ENCODE measurements around the gene MINK1.

The MINK1 gene

DNA sequence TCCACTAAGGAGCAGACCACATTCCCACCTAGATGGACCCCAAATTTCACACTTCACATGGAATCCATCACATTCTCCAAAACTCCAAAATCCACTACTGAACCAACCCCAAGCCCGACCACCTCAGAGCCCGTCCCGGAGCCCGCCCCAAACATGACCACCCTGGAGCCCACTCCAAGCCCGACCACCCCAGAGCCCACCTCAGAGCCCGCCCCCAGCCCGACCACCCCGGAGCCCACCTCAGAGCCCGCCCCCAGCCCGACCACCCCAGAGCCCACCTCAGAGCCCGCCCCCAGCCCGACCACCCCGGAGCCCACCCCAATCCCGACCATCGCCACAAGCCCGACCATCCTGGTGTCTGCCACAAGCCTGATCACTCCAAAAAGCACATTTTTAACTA is 100.5 kb downstream of the MINK1 start:
- DNase-seq (ENCODE audit: low spot score) = no peak

DNA sequence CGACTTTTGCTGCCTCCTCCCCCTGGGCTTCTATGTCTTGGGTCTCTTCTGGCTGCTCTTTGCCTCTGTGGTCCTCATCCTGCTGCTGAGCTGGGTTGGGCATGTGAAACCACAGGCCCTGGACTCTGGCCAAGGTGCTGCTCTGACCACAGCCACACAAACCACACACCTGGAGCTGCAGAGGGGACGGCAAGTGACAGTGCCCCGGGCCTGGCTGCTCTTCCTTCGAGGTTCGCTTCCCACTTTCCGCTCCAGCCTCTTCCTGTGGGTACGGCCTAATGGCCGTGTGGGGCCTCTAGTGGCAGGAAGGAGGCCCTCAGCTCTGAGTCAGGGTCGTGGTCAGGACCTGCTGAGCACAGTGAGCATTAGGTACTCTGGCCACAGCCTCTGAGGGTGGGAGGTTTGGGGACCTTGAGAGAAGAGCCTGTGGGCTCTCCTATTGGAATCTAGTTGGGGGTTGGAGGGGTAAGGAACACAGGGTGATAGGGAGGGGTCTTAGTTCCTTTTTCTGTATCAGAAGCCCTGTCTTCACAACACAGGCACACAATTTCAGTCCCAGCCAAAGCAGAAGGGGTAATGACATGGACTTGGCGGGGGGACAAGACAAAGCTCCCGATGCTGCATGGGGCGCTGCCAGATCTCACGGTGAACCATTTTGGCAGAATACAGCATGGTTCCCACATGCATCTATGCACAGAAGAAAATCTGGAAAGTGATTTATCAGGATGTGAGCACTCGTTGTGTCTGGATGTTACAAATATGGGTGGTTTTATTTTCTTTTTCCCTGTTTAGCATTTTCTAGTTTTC is 101.2 kb downstream of the MINK1 start:
- DNase-seq (ENCODE audit: low spot score) = peak; percentile 58

DNA sequence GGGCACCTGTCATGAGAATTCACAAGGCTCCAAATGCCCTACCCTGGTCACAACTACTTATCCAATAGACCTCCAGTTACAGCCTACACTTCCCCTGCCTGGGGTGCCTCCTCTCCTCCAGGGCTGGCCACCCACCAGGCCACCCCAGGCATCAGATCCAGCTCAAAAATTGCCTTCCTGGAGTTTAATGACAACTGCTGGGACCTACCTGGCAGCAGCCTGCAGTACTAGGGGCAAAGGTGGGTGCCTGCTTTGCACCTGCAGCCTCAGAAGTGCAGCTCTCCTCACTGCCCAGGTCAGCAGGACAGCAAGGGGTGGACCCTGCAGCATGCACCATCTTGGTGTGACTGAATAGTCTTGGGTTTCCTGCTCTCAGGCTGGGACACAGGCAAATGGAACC is 102.5 kb downstream of the MINK1 start:
- no peak for DNase-seq (ENCODE audit: low spot score)

DNA sequence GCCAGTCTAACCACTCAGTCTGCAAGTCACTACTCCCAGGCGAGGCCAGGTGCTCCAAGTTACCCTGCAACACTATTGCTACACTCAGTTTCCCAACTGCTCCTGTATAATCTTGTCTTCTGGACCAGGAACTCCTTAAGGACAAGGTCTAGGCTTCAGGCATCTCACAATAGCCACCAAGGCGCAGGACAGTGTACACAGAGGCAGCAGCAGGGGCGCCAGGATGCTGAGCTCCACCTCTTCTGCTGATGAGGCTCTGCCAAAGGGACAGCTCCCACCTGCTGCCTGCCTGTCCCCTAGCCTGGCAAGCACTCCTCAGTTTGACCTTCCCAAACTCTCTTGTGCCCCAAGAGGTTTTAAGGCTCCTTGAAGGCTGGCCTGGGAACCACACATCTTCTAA is 103.3 kb downstream of the MINK1 start:
- DNase-seq (ENCODE audit: low spot score) = no peak

DNA sequence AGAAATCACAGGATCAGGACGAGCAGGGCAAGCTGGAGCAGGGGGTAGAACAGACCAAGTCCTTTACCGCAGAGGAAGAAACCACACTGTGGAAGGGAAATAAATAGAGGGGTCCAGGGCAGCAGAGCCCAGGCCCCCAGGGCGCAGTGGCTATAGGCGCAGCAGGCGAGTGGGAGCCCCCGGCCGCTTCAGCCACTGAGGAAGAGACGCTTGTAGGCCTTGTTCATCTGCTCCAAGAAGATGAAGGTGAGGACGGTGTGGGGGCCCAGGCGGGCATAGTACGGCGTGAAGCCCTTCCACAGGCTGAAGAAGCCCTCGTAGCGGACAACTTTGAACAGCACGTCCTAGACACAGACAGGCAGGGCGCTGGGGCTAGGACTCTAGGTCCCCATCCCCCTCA is 104.4 kb downstream of the MINK1 start:
- DNase-seq (ENCODE audit: low spot score) = no peak

DNA sequence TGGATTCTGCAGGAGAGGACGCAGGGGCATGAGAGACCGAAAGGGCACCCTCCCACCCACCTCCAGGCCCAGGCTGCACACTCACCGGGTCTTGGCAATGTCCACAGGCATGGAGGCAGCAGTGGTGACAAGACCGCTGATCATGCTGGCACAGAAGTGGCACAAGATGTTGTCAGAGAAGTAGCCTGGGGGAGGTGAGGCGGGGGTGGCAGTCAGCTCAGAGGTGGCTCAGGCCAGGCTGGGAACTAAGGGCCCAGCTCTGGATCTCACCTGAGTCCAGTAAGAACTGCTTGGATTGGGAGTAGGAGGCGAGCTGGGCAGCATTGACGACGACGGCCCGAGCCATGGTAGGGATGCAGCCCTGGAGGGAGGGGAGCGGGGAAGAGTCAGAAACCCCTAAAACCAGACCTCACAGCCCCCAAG is 104.9 kb downstream of the MINK1 start:
- DNase-seq (ENCODE audit: low spot score) = no peak

DNA sequence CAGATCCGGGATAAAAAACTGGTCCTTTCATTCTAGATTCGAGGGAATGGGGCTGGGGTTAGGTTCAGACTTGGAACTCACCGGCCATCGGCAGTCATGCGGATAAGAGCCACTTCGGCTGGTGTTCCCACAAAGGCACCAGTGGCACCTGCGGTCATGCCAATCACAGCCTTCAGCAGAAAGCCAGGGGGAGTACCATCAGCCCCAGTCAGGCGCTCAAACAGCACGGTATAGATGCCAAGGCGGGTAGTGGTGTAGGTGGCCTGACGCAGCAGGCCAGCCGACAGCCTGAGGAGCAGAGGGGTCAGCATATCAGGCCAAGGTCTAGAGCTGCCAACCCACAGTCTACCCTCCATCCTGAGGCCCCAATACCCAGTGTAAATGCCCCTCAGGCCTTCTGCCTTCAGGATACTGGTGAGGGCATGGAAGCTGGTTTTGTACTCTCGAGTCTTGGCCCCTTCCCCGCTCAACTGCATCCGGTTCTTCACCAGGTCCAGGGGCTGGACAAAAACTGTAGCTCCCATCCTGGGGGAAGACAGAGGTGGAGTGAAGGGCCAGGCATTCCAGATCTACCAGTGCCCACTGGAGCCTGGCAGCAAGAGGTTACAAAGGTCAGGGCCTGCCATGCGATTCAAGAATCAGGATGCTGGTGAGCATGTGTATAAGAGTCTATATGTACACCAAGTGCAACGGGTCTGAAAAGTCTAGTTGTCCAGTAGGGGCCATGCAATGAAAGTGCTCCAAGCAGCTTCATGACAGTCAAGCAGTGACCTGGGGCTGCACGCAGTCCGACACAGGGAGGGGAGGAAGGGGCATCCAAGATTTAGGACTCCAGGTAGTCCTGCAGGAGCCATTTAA is 105.8 kb downstream of the MINK1 start:
- DNase-seq (ENCODE audit: low spot score) = no peak

DNA sequence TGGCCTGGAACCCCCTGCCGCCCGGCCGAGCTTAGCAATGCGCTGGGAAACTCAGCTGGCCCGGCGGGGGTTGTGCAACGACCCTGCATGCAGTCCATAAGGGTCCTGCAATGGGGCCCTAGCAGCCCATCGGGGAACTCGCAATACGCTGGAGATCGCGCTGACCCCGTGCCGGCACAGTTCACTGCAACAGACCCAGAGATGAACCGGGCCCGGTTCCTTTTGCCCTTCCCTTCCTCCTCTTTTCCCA is 106.3 kb downstream of the MINK1 start:
- DNase-seq (ENCODE audit: low spot score) = no peak

DNA sequence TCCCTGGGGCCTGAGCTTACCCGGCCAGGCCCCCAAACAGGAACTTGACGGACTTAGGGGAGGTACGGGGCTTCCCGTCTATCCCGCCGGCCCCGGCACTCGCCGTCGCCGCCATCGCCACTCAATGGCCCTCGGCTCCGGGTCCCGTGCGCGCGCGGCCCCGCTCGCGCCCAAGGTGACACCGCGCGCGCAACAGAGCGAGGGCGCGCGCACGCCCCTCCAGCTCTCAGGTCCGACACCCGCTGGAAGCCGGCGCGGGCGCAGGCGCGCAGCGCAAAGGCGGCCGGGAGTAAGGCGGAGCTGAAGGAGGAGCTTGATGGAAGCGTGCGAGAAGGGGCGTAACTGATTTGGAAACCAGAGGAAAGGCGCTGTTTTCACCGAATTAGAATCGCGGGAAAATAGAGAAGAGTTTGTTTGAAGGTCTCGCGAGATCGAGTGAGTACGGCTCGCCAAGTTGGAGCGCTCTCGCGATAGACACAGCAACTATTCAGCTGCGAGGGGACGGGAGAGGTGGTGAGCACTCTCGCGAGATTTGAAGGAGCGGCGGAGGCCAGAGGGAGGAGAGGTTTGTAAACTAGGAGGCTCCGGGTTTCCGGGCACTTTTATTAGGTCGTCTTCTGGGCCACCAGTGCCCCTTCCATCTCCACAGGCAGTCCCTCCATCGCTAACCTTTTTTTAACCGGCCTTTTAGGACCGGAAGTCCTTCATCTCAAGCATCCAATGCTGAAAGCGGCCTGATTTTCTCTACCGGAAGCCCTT is 106.8 kb downstream of the MINK1 start, which contains the start of the genes RNF167 and SLC25A11:
RNF167 (plus strand) TSS at position 473 of the 759 bp plus-strand sequence. CDS start 642 bp downstream, outside the sequence.
SLC25A11 (minus strand) TSS at position 251 of the 759 bp plus-strand sequence; CDS start at position 115, 136 bp downstream.
- DNase-seq (ENCODE audit: low spot score) = peak; percentile 84

DNA sequence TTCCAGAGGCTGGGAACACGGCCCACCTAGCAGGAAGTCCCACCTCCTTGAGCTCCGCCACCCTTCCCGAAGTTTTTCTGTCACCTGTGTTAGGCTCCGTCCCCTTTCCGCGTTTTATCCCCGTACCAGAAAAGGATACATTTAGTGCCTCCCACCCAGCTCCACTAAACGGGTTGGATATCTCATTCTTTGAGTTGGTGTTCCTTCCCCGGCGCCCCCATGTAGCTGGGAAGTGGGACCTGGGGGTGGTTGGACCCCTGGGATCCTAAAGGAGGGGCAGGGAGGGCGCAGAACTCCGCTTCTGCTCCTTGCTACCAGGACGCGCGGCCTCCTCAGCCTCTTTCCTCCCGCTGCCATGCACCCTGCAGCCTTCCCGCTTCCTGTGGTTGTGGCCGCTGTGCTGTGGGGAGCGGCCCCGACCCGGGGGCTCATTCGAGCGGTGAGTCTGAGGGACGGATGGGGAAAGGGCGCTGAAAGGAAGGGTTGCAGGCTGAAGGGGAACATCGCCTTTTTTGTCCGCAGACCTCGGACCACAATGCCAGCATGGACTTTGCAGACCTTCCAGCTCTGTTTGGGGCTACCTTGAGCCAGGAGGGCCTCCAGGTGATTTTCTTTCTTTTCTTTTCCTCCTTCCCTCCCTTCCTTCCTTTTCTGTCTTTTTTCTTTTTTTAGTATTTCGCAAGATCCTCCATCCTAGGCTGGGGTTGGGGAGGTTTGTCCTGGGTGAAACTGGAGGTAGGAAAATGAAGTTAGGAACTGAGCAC is 107.6 kb downstream of the MINK1 start:
- DNase-seq (ENCODE audit: low spot score) = peak; percentile 76

DNA sequence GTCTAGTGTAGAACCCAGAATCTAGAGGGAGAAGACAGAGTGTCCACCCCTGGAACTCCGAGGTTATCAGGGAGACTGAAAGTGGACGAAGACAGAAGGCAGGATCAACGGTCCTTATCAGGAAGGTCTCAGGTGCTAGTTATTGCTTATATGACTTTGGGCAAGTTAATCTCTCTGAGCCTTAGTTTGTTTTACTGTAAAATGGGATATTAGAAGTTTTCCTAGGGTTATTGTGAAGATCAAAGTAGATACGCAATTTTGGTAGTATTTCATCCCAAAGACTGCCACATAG is 108.1 kb downstream of the MINK1 start:
- no peak for DNase-seq (ENCODE audit: low spot score)

DNA sequence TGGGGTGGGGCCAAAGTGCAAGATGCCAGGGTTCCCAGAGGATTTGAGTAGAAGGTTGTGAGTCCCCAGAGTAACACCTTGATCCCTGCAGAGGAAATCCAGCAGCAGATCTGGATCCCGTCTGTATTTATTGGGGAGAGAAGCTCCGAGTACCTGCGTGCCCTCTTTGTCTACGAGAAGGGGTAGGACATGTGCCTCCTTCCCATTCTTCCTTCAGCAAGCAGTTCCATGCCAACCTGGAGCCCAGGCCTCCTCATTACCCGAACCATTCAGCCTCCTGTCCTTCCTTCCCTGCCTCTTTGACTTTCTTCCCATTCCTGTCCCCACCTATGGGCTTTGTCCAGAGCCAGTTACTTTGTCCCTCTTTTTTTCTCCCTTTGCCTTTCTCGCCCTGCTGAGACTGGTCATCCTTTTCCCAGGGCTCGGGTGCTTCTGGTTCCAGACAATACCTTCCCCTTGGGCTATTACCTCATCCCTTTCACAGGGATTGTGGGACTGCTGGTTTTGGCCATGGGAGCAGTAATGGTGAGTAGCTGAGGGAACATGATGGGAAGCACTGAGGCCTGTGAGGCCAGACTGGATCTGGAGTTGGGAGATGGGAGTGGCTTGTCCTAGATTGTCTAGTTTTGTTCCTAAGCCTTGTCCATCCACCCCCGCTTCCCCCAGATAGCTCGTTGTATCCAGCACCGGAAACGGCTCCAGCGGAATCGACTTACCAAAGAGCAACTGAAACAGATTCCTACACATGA is 109.8 kb downstream of the MINK1 start:
- no peak for DNase-seq (ENCODE audit: low spot score)

DNA sequence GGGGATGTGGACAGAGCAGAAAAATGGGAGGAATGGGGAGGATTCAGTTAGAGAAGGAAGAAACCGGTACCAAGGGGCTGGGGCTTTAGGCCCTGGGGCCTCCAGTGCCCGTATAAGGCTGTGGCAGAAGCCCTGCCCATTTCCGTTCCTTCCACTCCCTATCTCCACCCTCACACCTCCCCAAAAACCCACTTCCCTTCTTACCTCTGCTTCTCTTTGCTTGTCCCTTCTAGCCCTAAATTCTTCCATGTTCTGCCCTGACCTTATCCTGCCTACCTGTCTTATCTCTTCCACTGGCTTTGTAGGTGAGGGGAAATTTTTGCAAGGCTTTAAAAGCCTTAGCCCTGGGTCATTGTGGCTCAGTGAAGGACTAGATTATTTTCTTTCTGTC is 111.0 kb downstream of the MINK1 start:
- DNase-seq (ENCODE audit: low spot score) = no peak

DNA sequence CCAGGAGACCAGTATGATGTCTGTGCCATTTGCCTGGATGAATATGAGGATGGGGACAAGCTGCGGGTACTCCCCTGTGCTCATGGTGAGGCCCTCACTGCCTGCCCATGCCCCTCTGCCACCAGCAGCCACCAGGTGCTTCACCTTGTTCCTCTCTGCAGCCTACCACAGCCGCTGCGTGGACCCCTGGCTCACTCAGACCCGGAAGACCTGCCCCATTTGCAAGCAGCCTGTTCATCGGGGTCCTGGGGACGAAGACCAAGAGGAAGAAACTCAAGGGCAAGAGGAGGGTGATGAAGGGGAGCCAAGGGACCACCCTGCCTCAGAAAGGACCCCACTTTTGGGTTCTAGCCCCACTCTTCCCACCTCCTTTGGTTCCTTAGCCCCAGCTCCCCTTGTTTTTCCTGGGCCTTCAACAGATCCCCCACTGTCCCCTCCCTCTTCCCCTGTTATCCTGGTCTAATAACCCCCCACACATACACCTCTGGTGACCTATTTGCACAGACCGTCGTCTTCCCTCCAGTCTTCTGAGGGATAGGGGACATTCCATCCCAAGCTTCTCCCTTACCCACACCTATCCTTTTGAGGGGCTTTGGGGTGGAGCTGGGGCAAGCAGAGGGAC is 111.5 kb downstream of the MINK1 start:
- DNase-seq (ENCODE audit: low spot score) = no peak

DNA sequence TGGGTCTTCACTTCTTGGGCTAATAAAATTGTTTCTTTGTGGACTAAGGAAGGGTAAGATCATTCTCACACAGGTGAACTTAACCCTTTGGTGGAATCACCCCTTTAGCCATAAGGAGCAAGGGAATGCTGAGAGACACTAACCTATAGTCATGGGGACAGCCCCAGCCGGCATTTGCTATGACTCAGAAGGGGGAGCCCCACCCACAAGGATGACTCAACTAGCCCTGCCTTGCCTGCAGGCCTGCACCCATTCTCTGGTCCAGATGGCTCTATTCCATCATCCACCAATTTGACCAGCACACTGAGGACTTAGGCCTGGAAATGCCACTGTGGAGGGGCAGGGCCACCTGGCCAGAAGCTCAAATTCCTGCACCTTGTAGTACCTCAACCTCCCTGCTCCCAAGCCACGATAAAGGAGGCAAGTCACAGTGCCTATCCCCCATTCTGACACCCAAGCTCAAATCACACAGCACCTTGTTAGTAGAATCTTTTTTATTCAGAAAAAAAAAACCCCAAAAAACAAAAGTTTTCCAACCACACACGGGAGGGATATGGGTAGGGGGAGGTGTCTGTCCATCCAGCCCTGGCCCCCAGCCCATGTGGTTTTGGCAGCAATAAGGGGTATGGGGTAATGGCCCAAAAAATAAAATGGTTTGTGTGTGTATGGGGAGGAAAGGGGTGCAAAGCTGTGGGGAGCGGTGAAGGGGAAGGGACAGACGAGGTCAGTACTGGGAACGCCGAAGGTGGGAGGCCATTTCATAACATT is 112.2 kb downstream of the MINK1 start:
- no peak for DNase-seq (ENCODE audit: low spot score)

DNA sequence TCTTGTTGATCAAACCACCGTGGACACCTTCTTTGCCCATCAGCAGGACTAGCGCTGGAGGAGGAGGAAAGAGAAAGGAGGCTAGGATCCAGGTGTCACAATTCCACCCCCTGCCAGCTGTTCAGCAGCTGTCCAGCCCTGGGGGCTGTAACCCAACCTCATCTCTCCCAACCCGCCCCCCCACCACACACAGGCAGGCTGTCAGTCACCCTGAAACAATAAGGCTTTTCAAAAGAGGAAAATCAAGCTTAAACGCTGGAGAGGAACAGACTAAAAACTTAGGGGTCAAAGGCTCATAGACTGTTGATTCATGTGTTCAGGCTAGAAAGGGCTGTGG is 112.8 kb downstream of the MINK1 start:
- DNase-seq (ENCODE audit: low spot score) = no peak

DNA sequence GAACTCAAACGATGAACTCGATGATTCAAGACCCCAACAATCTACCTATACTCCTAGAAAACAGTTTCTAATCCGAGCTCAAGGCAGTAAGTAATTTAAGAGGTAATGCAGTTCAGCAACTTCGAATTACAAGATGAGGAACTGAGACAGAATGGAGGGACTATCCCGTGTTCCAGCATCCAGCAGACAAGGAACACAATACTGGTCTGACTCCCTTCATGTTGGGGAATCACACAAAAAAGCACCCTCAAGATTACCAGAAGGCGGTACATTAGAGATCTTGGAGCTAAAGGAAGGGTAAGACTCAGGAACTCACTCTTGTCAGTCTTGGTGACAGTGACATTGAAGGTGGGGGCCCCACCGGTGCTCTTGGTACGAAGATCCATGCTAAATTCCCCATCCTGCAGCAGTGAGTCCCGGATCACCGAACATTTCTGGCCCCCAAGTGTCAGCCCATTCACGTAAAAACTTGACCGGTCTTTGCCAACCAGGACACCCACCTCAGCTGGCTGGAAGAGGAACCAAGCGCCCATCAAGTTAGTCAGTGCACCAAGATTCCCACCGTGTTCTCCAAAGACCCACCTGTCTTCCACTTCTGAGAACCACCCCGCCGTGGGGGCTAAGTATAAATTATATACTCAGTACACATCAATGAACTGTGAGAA is 113.3 kb downstream of the MINK1 start:
- no peak for DNase-seq (ENCODE audit: low spot score)

DNA sequence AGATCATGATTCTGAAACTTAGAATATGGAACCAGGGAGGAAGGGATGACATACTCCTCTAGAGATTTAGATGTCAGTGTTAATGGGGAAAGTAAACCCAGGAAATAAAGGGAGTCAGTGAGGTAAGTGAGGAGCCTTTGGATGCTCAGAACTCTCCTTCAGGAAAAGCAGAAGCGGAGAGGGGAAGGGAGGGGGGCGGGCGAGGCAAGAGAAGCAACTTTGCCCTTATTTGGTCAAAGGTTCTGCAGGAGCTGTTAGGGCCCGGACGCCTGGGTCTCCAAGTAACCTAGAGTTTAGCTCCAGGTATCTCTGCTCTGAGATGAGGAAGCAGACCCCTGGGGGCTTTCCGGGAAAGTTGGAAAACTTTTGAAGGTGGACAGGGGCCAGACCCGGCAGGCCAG is 113.9 kb downstream of the MINK1 start:
- no peak for DNase-seq (ENCODE audit: low spot score)

All from HuH-7 (cell line).